ENCODE data around the gene GDNF.

GDNF gene

DNA sequence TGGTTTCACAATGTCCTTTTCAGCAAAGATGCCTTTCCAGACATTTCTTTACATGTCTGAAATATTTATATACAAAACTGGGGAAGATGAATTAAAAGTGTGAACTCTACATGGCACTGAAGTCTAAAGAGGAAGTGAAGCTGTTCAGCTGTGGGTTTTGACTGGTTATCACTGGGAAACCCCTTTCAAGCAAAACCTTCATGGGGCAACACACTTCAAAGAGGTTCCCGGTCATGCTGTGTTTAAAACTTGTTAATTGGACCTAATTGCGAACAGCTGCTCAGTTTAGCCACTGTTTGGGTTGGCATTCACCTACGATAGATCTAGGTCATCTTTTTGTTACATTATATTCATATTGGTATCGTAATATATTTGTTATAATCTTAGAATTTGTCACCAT lies 20.0 kb upstream of the GDNF start:
- TF ChIP-seq, protein P1, sequence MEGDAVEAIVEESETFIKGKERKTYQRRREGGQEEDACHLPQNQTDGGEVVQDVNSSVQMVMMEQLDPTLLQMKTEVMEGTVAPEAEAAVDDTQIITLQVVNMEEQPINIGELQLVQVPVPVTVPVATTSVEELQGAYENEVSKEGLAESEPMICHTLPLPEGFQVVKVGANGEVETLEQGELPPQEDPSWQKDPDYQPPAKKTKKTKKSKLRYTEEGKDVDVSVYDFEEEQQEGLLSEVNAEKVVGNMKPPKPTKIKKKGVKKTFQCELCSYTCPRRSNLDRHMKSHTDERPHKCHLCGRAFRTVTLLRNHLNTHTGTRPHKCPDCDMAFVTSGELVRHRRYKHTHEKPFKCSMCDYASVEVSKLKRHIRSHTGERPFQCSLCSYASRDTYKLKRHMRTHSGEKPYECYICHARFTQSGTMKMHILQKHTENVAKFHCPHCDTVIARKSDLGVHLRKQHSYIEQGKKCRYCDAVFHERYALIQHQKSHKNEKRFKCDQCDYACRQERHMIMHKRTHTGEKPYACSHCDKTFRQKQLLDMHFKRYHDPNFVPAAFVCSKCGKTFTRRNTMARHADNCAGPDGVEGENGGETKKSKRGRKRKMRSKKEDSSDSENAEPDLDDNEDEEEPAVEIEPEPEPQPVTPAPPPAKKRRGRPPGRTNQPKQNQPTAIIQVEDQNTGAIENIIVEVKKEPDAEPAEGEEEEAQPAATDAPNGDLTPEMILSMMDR (IDR thresholded peaks at IDR 0.05; ENCODE audit: insufficient read depth, missing control alignments), result no peak
- DNase-seq (ENCODE audit: insufficient read length, low spot score) (no peak), FAIRE-seq (no peak)

DNA sequence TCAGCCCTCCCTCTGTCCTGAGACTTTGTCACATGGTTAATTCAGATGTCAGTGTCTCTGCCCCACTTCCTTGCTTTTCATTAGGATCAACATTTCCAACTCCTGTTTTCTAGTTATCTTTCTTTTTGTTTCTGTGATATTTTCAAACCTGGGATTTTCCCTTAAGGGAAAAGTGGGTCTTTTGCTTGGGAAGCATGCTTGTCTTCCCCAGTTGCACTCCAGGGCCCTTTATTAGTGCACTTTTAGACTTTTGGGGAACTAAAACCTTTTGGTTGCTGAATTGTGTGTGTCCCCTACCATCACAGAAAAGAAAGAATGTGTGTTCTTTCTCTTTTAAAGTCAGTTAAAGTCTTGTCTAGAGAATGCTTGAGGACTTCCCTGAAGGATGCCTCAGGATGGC lies 18.4 kb upstream of the GDNF start:
- DNase-seq (ENCODE audit: insufficient read length, low spot score), result no peak
- no peak for FAIRE-seq
- TF ChIP-seq, protein P1 (IDR thresholded peaks at IDR 0.05; ENCODE audit: insufficient read depth, missing control alignments), result no peak

DNA sequence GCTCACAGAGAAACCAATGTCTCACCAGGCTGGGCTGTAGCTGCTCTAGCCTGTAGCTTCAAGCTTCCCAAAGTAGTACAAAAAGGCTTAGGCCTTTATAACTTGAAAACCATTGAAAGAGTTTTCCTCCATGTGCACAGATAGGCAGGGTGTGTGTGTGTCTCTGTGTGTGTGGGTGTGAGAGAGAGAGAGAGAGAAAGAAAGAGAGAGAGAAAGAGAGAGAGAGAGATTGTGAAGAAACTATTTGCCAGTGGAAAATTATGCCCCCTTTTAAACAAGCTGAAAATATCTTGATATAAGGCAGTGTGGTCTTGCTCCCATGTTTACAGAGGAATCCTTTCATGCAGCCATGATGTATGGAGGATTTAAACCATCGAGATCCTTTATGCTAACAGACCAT lies 17.9 kb upstream of the GDNF start:
- TF ChIP-seq, protein P1 (IDR thresholded peaks at IDR 0.05; ENCODE audit: insufficient read depth, missing control alignments), result no peak
- no peak for FAIRE-seq
- no peak for DNase-seq (ENCODE audit: insufficient read length, low spot score)

DNA sequence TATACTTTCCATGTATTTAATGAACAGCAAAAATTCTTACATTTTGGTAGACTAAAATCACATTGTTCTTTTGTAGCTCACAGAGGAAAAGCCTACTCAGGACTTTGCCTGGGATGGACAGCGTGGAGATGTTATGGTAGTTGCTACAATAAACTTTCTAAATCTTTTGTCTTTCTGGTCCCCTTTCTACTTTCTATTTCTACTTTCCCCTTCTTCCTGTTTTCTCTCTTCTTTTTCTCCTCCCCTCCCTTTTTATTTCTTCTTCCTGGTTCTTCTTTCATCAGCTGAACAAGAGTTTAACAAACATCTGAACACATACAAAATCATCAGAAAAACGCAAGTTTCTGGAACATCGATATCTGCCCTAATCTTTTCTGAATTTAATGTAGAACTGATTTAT lies 15.6 kb upstream of the GDNF start:
- no peak for DNase-seq (ENCODE audit: insufficient read length, low spot score)
- TF ChIP-seq, protein P1 (IDR thresholded peaks at IDR 0.05; ENCODE audit: insufficient read depth, missing control alignments), result no peak
- FAIRE-seq, result no peak

DNA sequence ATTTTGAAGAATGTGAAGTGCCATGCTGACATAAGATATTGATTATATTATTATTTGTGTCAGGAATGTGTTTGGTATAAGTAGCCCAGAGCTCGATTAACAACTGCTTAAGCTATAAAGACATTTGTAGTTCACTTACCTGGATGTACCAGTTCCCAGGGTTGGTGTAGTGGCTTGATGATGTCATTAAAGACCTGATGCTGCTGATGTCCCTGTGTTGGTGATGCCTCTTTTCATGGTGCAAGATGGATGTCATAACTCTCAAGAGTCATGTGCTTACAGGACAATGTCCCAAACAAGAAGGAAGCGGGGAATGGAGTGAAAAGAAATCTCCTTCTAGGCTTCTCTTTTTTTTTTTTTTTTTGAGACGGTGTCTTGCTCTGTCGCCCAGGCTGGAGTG lies 11.5 kb upstream of the GDNF start:
- no peak for DNase-seq (ENCODE audit: insufficient read length, low spot score)
- no peak for FAIRE-seq
- TF ChIP-seq, protein P1 (IDR thresholded peaks at IDR 0.05; ENCODE audit: insufficient read depth, missing control alignments), result no peak

DNA sequence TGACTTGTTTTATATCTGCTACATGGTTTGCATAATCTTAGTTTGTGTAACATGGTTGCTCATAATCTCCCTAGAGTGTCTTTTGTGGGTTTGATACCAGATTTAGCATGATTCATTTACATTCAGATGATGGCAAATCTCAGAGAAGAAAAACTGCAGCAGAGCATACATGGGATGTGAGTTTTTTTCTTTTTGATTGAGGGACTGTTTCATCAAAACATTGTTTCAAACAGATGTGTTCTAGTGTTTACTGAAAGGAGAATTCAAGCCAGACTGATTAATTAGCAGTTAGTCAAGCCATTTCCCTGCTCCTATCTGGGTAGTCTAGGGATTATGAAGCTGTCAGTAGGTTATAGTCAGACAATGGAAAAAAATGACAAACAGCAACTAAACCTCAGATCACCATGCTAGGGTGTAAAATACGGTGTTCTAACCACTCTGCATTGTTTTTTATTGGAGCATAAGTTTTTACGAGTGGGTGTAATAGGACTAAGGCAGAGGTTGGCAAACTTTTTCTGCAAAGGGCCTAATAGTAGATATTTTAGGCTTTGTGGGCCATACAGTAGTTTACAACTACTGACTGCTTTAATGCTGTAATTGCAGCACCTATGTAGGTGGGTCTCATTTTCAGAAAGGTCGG lies 10.5 kb upstream of the GDNF start:
- FAIRE-seq (no peak), DNase-seq (ENCODE audit: insufficient read length, low spot score) (no peak)
- TF ChIP-seq, protein P1 (IDR thresholded peaks at IDR 0.05; ENCODE audit: insufficient read depth, missing control alignments), result no peak

DNA sequence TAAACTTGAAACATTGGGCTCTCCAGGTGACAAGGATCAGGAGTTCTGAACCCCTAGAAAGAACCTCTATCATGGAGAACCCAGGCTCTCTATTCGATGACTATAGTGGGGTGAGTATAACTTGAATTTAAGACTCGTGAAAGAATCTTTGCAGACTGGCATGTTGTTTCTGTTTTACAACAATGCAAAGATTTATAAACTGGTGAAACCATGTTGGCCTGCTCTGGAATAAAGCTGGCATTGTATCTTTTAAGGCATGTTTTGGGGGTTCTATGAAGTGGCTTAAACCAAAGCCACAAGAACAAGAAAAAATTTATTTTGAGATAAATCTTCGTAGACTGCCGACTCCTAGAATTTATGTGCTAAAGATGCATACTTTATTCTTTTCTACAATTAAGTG lies 9.8 kb upstream of the GDNF start:
- TF ChIP-seq, protein P1 (IDR thresholded peaks at IDR 0.05; ENCODE audit: insufficient read depth, missing control alignments), result no peak
- no peak for DNase-seq (ENCODE audit: insufficient read length, low spot score)
- FAIRE-seq, result no peak
